ENCODE measurements around the gene WDFY4.

- TF ChIP-seq, protein P1, sequence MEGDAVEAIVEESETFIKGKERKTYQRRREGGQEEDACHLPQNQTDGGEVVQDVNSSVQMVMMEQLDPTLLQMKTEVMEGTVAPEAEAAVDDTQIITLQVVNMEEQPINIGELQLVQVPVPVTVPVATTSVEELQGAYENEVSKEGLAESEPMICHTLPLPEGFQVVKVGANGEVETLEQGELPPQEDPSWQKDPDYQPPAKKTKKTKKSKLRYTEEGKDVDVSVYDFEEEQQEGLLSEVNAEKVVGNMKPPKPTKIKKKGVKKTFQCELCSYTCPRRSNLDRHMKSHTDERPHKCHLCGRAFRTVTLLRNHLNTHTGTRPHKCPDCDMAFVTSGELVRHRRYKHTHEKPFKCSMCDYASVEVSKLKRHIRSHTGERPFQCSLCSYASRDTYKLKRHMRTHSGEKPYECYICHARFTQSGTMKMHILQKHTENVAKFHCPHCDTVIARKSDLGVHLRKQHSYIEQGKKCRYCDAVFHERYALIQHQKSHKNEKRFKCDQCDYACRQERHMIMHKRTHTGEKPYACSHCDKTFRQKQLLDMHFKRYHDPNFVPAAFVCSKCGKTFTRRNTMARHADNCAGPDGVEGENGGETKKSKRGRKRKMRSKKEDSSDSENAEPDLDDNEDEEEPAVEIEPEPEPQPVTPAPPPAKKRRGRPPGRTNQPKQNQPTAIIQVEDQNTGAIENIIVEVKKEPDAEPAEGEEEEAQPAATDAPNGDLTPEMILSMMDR (IDR thresholded peaks at IDR 0.05) = no peak
- no peak for TF ChIP-seq POLR2A (IDR thresholded peaks at IDR 0.05)
These were observed 280.8 kb downstream of the WDFY4 start for GRCh38 chr10:48965460-48965859.
